HFF-Myc (cell line): ENCODE results near the gene NR6A1.

Experiments
- DNase-seq: peaks from one replicate; pipeline ENCODE4 v3.0.0-alpha.2; 2011; ENCODE audit warnings: low read depth; ENCODE audit errors: extremely low read depth
- H3K4me3 ChIP-seq: replicated peaks from 2 replicates; pipeline ENCODE4 v1.5.1; 2011; ENCODE audit warnings: low read depth, mild to moderate bottlenecking, control low read depth, low read length
- TF ChIP-seq, protein P1 (sequence below): IDR thresholded peaks from 2 replicates; pipeline ENCODE4 v1.5.1; 2012; ENCODE audit warnings: mild to moderate bottlenecking, low read depth, low read length, control low read depth; ENCODE audit errors: missing control alignments

NR6A1 gene

DNA sequence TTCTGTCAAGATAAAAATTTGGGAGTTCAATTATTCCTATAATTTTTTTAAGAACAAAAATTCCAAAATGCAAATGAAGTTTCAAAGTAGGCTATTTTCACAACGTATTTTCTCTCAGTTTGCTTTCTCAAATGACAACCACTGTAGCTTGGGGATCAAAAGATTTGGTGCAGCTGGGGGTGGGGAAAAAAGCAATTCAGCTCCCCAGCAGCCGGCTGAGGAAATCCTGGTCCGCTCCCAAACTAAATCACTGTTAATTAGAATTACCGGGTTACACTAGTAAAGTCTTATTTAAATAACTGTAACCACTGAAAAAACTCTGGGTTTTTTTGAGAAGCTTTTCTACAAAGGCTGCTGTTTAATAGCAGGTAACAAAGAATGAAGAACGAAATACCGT is 5.7 kb downstream of the NR6A1 start:
- no peak overlapping the region for H3K4me3 ChIP-seq
- no peak for DNase-seq
- TF ChIP-seq, protein P1, sequence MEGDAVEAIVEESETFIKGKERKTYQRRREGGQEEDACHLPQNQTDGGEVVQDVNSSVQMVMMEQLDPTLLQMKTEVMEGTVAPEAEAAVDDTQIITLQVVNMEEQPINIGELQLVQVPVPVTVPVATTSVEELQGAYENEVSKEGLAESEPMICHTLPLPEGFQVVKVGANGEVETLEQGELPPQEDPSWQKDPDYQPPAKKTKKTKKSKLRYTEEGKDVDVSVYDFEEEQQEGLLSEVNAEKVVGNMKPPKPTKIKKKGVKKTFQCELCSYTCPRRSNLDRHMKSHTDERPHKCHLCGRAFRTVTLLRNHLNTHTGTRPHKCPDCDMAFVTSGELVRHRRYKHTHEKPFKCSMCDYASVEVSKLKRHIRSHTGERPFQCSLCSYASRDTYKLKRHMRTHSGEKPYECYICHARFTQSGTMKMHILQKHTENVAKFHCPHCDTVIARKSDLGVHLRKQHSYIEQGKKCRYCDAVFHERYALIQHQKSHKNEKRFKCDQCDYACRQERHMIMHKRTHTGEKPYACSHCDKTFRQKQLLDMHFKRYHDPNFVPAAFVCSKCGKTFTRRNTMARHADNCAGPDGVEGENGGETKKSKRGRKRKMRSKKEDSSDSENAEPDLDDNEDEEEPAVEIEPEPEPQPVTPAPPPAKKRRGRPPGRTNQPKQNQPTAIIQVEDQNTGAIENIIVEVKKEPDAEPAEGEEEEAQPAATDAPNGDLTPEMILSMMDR: no peak

DNA sequence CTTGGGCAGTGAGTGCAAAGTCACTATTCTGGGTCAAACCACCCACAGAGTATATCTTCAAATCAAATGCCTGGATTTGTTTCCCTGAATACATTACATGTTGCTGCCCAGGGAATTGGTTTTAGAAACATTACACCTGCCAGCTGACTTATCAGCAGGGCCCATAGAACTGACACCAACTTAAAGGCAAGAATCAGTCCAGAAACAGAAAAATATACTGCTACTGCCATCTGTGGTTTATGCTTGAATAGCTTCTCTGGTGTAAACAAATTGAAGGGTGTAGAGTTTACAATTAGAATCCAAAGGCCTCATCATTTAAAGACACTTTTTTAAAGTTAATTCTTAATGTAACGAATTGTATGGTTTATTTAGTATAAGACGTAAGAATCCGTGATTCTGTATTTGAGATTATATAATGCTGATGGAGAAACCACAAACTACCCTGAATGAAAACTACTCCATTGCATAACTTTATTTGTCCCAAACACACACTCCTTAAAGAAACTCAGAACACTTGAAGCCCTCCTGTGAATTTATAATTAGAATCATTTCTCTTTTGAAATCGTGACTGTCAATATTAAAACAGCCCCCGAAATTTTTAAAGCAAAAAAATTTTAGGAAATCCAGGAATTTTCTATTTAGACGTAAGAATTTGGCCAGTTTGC is 6.2 kb downstream of the NR6A1 start:
- TF ChIP-seq, protein P1: no peak
- no peak overlapping the region for H3K4me3 ChIP-seq
- no peak for DNase-seq

DNA sequence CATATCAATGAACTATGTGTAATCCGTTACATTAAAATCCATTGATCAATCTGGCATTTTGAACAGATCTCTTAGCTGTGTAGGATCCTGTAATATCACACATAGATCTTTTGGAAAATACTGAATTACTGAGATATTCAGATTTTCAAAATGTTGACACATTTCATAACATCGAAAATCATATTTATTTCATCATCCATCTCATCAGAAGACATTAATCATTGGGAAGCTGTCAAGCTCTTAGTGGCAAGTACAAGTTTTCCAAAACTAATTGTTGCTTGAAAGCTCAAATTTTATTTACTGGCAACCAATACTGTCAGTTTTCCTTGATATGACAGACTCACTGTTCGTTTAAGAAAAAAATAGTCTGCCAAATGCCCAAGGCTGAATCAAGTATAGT is 8.5 kb downstream of the NR6A1 start:
- TF ChIP-seq, protein P1: no peak
- DNase-seq: no peak

DNA sequence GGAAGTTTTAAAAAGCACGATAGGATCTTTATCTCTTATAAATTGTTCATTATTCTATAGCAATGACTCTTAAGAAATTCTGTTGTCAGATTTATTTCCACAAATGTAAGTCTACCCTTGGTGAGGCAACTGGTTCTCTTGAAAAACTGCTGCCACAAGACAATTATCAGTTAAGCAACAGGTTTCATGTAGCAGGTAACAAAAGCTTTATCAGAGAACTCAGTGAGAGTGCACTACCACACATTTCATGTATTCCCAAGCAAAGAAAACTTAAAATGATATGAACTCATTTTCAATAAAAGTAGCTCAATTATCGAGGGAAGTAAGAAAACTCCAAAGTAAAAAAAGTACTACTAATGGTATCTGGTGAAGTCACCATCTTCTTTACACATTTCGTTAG is 9.4 kb downstream of the NR6A1 start:
- H3K4me3 ChIP-seq: no peak overlapping the region
- TF ChIP-seq, protein P1: no peak
- no peak for DNase-seq

More for the DNA sequence above, 8.5 kb downstream of the NR6A1 start:
- H3K4me3 ChIP-seq: no peak overlapping the region

DNA sequence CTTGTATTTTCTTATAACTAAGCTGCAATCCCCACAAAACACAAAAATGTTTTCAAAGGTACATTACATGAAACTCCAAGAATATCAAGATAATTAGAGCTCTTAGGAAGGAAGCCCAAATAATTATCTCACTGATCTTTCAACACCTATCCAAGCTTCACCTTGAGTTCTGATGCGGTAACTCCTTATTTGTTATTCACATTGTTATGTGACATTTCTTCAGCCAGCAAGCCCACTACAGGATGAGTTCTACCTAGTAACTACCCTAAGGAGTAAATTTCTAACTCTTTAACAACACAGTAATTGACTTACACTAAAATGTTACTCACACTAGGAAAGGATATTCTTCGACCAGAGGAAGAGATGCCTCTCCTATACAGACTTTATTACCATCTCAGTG is 9.9 kb downstream of the NR6A1 start:
- H3K4me3 ChIP-seq: no peak overlapping the region
- DNase-seq: no peak
- TF ChIP-seq, protein P1: no peak

DNA sequence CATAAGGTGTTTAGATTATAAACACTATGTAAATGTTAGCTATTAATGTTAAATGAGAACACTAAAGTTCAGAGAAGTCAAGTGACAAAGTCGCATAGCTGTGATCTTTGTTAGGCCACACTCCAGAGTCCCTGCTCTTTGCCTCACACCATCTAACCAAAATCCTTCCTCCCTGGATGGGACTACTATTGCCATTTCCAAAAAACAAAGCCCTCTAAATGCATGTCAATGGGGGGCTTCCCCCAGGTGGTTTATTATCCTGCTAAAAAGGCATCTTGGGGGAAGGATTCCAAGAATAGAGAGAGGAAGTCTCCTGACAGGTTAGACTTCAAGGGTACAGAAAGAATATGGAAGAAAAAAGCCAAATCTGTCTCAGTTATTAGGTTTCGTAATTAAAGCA is 10.4 kb downstream of the NR6A1 start:
- TF ChIP-seq, protein P1: no peak
- H3K4me3 ChIP-seq: no peak overlapping the region
- DNase-seq: no peak

DNA sequence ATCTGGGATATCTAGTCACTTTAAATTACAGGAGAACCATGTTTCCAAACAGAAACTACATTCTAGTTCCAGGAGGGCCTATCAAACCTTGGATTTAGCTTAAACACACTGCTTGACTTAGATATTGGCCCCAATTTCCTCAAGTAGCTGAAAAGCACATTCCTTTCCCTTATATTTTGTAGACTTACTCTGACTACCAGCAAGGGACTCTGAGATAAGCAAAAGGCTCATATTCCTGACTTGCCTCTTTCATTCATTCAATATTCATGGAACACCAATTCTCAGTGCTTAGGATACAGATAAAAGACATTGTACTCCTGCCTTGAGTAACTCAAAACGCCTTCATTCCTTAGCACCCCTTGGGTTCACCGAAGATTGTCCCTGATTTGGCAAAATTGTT is 11.8 kb downstream of the NR6A1 start:
- TF ChIP-seq, protein P1: no peak
- H3K4me3 ChIP-seq: no peak overlapping the region
- no peak for DNase-seq
